KMS-11 (cell line): ENCODE measurements around the gene ARMH3.

Source experiments
- H2AFZ ChIP-seq: fragments of 200-600 bp; sonication (generic); 2 replicates; pipeline ENCODE4 v1.6.1; 2016; ENCODE audit warnings: antibody characterized with exemption, mixed run types, low read depth
- H3K27ac ChIP-seq: fragments of 200-600 bp; sonication (generic); 2 replicates; pipeline ENCODE4 v1.6.1; 2016; ENCODE audit warnings: mild to moderate bottlenecking, mixed run types
- H3K27me3 ChIP-seq: fragments of 200-600 bp; sonication (generic); 2 replicates; pipeline ENCODE4 v1.6.1; 2017; ENCODE audit warnings: mild to moderate bottlenecking, low read depth, mixed run types, moderate library complexity; ENCODE audit not compliant: insufficient read depth
- H3K36me3 ChIP-seq: fragments of 200-600 bp; sonication (generic); 2 replicates; pipeline ENCODE4 v1.6.1; 2017; ENCODE audit warnings: mild to moderate bottlenecking, mixed run types; ENCODE audit not compliant: insufficient read depth
- H3K4me1 ChIP-seq: fragments of 200-600 bp; sonication (generic); 2 replicates; pipeline ENCODE4 v1.6.1; 2016; ENCODE audit warnings: mild to moderate bottlenecking, low read depth, mixed run types; ENCODE audit not compliant: poor library complexity, severe bottlenecking
- H3K4me2 ChIP-seq: fragments of 200-600 bp; sonication (generic); 2 replicates; pipeline ENCODE4 v1.7.0; 2016; ENCODE audit warnings: mild to moderate bottlenecking, mixed run types
- H3K4me3 ChIP-seq: fragments of 200-600 bp; sonication (generic); IDR thresholded peaks from 2 replicates; pipeline ENCODE4 v1.6.1; 2017; ENCODE audit warnings: low read depth, low read length, mixed read lengths; ENCODE audit not compliant: insufficient read depth
- H3K79me2 ChIP-seq: fragments of 200-600 bp; sonication (generic); 2 replicates; pipeline ENCODE4 v1.6.1; 2016; ENCODE audit warnings: low read depth, mixed run types; ENCODE audit not compliant: insufficient read depth
- H3K9ac ChIP-seq: fragments of 200-600 bp; sonication (generic); 2 replicates; pipeline ENCODE4 v1.6.1; 2016; ENCODE audit warnings: mild to moderate bottlenecking, mixed run types
- H4K20me1 ChIP-seq: fragments of 200-600 bp; sonication (generic); 2 replicates; pipeline ENCODE4 v1.6.1; 2016; ENCODE audit warnings: mild to moderate bottlenecking, mixed run types; ENCODE audit not compliant: insufficient read depth
- TF ChIP-seq, protein P1 (sequence below): fragments of 200-600 bp; sonication (generic); conservative IDR thresholded peaks from 2 replicates; pipeline ENCODE4 v1.6.1; 2017; ENCODE audit warnings: low read depth, mild to moderate bottlenecking, antibody characterized with exemption, low read length, moderate library complexity, mixed read lengths

ARMH3 gene

DNA sequence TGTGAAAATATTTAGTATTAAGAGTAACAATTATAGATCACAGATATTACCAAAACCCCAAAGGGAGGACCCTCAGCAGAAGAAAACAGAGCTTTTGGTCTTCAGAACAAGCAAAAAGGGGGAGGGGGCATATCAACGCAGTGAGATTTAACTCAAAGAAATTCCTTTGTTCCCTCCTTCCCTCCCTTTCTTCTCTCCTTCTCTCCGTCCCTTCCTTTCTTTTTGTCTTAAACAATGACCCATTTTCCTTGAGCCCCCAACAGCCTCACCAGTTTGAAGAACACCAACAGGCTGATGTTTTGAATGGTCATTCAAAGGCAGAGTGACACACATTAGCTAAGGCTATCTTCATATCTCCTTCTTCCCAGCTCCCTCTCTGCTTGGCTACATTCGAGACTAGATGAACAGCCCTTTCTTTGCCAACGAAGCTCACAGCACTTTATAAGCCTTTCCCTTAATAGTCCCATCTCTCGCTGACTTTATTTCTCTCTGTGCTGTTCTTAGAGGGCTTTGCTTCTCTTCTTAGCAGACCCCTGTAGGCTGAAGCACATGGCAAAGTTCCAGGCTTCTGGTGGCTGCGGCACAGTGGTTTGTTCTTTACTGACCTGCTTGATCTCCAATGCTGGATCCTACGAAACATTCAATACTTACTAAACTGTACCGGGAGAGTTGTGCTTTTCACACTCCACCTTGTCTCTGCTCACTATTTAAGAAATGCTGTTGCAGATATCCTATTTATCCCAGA lies 136.8 kb downstream of the ARMH3 start:
- TF ChIP-seq, protein P1, sequence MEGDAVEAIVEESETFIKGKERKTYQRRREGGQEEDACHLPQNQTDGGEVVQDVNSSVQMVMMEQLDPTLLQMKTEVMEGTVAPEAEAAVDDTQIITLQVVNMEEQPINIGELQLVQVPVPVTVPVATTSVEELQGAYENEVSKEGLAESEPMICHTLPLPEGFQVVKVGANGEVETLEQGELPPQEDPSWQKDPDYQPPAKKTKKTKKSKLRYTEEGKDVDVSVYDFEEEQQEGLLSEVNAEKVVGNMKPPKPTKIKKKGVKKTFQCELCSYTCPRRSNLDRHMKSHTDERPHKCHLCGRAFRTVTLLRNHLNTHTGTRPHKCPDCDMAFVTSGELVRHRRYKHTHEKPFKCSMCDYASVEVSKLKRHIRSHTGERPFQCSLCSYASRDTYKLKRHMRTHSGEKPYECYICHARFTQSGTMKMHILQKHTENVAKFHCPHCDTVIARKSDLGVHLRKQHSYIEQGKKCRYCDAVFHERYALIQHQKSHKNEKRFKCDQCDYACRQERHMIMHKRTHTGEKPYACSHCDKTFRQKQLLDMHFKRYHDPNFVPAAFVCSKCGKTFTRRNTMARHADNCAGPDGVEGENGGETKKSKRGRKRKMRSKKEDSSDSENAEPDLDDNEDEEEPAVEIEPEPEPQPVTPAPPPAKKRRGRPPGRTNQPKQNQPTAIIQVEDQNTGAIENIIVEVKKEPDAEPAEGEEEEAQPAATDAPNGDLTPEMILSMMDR, result no peak
- Histone ChIP-seq H3K36me3 (no peaks in the 10 kb centered on the region), H3K27ac (no peak overlapping the region), H3K79me2 (no peaks in the 10 kb centered on the region), H3K9ac (no peak overlapping the region), H3K4me2 (no peak overlapping the region), H3K4me1 (peaks cover 21% of the 10 kb centered on the region), H4K20me1 (no peaks in the 10 kb centered on the region), H3K27me3 (no peaks in the 10 kb centered on the region), H3K4me3 (no peak overlapping the region), H2AFZ (no peak overlapping the region)

DNA sequence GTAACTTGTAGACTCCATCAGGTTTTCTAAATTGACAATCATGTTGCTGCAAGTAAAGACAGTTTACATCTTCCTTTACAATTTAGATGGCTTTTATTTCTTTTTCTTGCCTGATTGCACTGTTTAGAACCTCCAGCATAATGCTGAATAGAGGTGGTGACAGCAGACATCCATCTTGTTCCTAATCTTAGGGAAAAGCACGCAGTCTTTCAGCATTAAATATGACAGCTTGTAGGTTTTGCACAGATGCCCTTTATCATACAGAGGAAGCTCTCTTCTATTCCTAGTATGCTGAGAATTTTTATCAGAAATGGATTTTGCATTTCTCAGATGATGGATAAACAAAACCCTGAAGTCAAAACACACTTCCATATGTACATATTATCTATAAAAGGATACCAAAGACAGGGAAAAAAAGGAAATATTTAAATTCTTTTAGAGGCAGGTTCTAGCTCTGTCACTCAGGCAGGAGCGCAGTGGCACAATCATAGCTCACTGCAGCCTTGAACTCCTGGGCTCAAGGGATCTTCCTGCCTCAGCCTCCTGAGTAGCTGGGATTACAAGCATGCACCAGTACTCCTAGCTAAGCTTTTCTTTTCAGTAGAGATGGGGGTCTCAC lies 143.3 kb downstream of the ARMH3 start:
- Histone ChIP-seq H3K27ac (no peak overlapping the region), H3K36me3 (no peaks in the 10 kb centered on the region), H4K20me1 (no peaks in the 10 kb centered on the region), H3K4me1 (no peaks in the 10 kb centered on the region), H3K4me2 (no peak overlapping the region), H3K79me2 (no peaks in the 10 kb centered on the region), H2AFZ (no peak overlapping the region), H3K9ac (no peak overlapping the region), H3K4me3 (no peak overlapping the region), H3K27me3 (no peaks in the 10 kb centered on the region)
- TF ChIP-seq, protein P1, result no peak

DNA sequence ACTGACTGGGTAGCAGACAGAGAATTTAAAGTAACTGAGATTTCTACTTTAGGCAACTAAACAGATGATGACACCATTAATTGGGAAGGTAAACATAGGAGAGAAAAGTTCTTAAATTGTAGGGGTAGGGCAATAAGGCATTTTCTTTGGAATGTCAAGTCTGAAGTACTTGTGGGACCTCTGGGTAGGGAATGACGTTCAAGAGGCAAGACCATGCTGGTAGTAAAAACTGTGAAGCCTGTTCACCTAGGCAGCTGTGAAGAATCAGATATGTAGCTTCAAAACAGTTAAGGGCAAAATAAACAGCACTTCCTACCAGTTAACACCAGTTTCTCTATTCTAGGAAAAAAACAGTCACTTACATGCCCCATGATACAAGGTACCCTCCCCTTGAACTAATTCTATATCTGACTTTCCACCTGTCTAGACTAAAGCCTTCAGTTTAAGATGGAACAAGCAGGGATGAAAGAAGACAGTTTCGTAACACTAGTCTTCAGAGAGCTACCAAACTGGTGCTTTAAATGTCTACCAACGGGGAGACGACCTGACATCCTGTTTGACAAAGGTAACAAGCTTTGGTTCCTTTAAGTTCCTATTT lies 149.3 kb downstream of the ARMH3 start:
- H3K4me3 ChIP-seq, result no peak overlapping the region
- H2AFZ ChIP-seq, result no peak overlapping the region
- H3K4me1 ChIP-seq, result no peaks in the 10 kb centered on the region
- H3K27me3 ChIP-seq, result no peaks in the 10 kb centered on the region
- TF ChIP-seq, protein P1, result no peak
- H3K4me2 ChIP-seq, result no peak overlapping the region
- H3K36me3 ChIP-seq, result no peaks in the 10 kb centered on the region
- H3K9ac ChIP-seq, result no peak overlapping the region
- no peaks in the 10 kb centered on the region for H3K79me2 ChIP-seq
- no peak overlapping the region for H3K27ac ChIP-seq
- H4K20me1 ChIP-seq, result no peaks in the 10 kb centered on the region

DNA sequence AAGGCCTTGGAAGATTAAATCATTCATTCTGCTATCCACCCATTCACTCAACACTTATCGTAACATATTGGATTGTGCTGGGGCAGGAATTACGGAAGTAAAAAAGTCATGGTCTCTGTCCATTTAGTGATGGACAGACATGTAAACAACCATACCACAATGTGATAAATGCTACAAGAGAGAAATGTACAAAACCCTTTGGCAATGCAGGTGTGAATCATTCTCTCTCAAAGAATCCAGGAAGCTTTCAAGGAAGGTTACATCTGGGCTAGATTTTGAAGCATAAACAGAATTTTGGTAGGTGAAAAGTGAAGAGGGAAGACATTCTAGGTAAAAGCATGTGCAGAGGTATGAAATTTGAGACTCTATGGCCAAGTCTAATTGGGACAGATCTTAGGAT lies 150.7 kb downstream of the ARMH3 start:
- H3K4me3 ChIP-seq, result no peak overlapping the region
- no peaks in the 10 kb centered on the region for H4K20me1 ChIP-seq
- no peaks in the 10 kb centered on the region for H3K27me3 ChIP-seq
- H3K4me2 ChIP-seq, result no peak overlapping the region
- no peaks in the 10 kb centered on the region for H3K36me3 ChIP-seq
- no peak overlapping the region for H3K9ac ChIP-seq
- H3K4me1 ChIP-seq, result no peaks in the 10 kb centered on the region
- TF ChIP-seq, protein P1, result no peak
- no peak overlapping the region for H2AFZ ChIP-seq
- no peaks in the 10 kb centered on the region for H3K79me2 ChIP-seq
- H3K27ac ChIP-seq, result no peak overlapping the region
